ENCODE data around the gene VLDLR.

GRCh38 chr9:2608276-2608675, 13.3 kb upstream of the VLDLR start:
- TF ChIP-seq ARNTL (CRISPR knock-in tag; IDR thresholded peaks at IDR 0.05; ENCODE audit: borderline replicate concordance, low read depth) (no peak), ZFP3 (CRISPR knock-in tag; IDR thresholded peaks at IDR 0.05) (no peak)

All from SK-N-SH treated with all-trans-retinoic acid at 6 μM for 48 hours (cell line).